Posterior vena cava (tissue), 2 donors: ENCODE measurements around the gene GALNT17. TPM values are rescaled to one million over a fixed set of nuclear protein-coding genes. Genes with fewer than 3 reads are reported as not detected.

Experiments used
- DNase-seq: peaks from one replicate; pipeline ENCODE4 v3.0.0-alpha.2; 2020; ENCODE audit warnings: low spot score
- intact Hi-C, 2 donors: fragments of 100-400 bp; cut with DNase I; formaldehyde crosslinking; loops; one replicate each; pipeline versions ENCODE4 v1.14.1 to v1.14.2; 2022 to 2023
- total RNA-seq, 2 donors: library from RNA; stranded (reverse); fragmentation: NEBNext Ultra II Directional; extraction: Animal tissue kit (Norgen Biotek cat#: 25700); gene quantifications; one replicate each; pipeline ENCODE4 v1.2.1, GENCODE V29; 2021
- donor health status: DM: yes; HTN: yes; CAD: no.
- donor health status: DM: yes; HTN: yes; CAD: no.

GALNT17 gene
- total RNA-seq, 2 donors from 2014 or later = 22.0 to 24.7 TPM

- intact Hi-C loops = no loop called here
- DNase-seq = no peak
Observed at GRCh38 chr7:71216211-71216610, 84.3 kb downstream of the GALNT17 start.

- intact Hi-C loops = loop anchor here (5.0 to 10.0 kb wide), 2 partner anchors 85 to 1593 kb away; no protein-coding TSS in a partner anchor
- DNase-seq = no peak
Observed at GRCh38 chr7:71220210-71220695, 88.3 kb downstream of the GALNT17 start.

- no peak for DNase-seq
- intact Hi-C loops = loop anchor here (5.0 to 10.0 kb wide), 2 partner anchors 84 to 1594 kb away; no protein-coding TSS in a partner anchor
Observed at GRCh38 chr7:71221049-71221448, 89.1 kb downstream of the GALNT17 start.

- DNase-seq = no peak
- intact Hi-C loops = loop anchor here (5.0 to 10.0 kb wide), 2 partner anchors 83 to 1594 kb away; no protein-coding TSS in a partner anchor
Observed at GRCh38 chr7:71221549-71221948, 89.6 kb downstream of the GALNT17 start.

- no peak for DNase-seq
- intact Hi-C loops = loop anchor here in 1 of 2 donors (10.0 kb wide), 1 partner anchor 78 kb away; no protein-coding TSS in a partner anchor
Observed at GRCh38 chr7:71227126-71227525, 95.2 kb downstream of the GALNT17 start.

- DNase-seq = no peak
- intact Hi-C loops = loop anchor here in 1 of 2 donors (10.0 kb wide), 1 partner anchor 76 kb away; no protein-coding TSS in a partner anchor
Observed at GRCh38 chr7:71229148-71229547, 97.2 kb downstream of the GALNT17 start.

GRCh38 chr7:71229699-71230098, 97.8 kb downstream of the GALNT17 start:
- DNase-seq = no peak
- intact Hi-C loops = loop anchor here in 1 of 2 donors (10.0 kb wide), 1 partner anchor 75 kb away; no protein-coding TSS in a partner anchor

- intact Hi-C loops = no loop called here
Observed at GRCh38 chr7:71235253-71235652, 103.3 kb downstream of the GALNT17 start.

GRCh38 chr7:71236230-71237105, 104.5 kb downstream of the GALNT17 start:
- no peak for DNase-seq

More at GRCh38 chr7:71235253-71235652, 103.3 kb downstream of the GALNT17 start:
- DNase-seq = no peak

GRCh38 chr7:71237945-71238344, 106.0 kb downstream of the GALNT17 start:
- DNase-seq = no peak
- intact Hi-C loops = no loop called here

More at GRCh38 chr7:71236230-71237105, 104.5 kb downstream of the GALNT17 start:
- intact Hi-C loops = no loop called here

- intact Hi-C loops = no loop called here
- DNase-seq = no peak
Observed at GRCh38 chr7:71238581-71239295, 106.8 kb downstream of the GALNT17 start.

GRCh38 chr7:71239586-71240268, 107.8 kb downstream of the GALNT17 start:
- intact Hi-C loops = no loop called here
- no peak for DNase-seq

GRCh38 chr7:71243736-71244410, 111.9 kb downstream of the GALNT17 start:
- intact Hi-C loops = no loop called here
- no peak for DNase-seq

- DNase-seq = no peak
- intact Hi-C loops = no loop called here
Observed at GRCh38 chr7:71245038-71245437, 113.1 kb downstream of the GALNT17 start.

GRCh38 chr7:71251706-71252105, 119.8 kb downstream of the GALNT17 start:
- intact Hi-C loops = loop anchor here in 1 of 2 donors (10.0 kb wide), 1 partner anchor 673 kb away; no protein-coding TSS in a partner anchor
- DNase-seq = no peak

- intact Hi-C loops = loop anchor here in 1 of 2 donors (10.0 kb wide), 1 partner anchor 670 kb away; no protein-coding TSS in a partner anchor
- DNase-seq = no peak
Observed at GRCh38 chr7:71254751-71255150, 122.8 kb downstream of the GALNT17 start.

- intact Hi-C loops = loop anchor here in 1 of 2 donors (10.0 kb wide), 1 partner anchor 669 kb away; no protein-coding TSS in a partner anchor
- no peak for DNase-seq
Observed at GRCh38 chr7:71255537-71256178, 123.7 kb downstream of the GALNT17 start.

- no peak for DNase-seq
- intact Hi-C loops = no loop called here
Observed at GRCh38 chr7:71261066-71261465, 129.1 kb downstream of the GALNT17 start.
